CD4-positive, alpha-beta T cell treated with Interferon alpha-2 for 1 hour (primary cell): Measurements from ENCODE around the gene ISYNA1.

ENCODE experiments used
- DNase-seq, 2 donors: peaks; one replicate each; pipeline ENCODE4 v3.0.0-alpha.2; 2020 to 2022

The ISYNA1 gene

GRCh38 chr19:18437491-18438330 is at the start of gene ISYNA1:
Gene ISYNA1, minus strand, starts transcription at chr19:18438133. Its CDS starts 154 bp downstream, at chr19:18437979.
- peak; percentile 46 to 71 for DNase-seq

GRCh38 chr19:18486746-18487145 is 48.8 kb upstream of the ISYNA1 start:
- DNase-seq = no peak

GRCh38 chr19:18484992-18485391 is 47.1 kb upstream of the ISYNA1 start:
- no peak for DNase-seq

GRCh38 chr19:18483119-18483890 is 45.4 kb upstream of the ISYNA1 start:
- DNase-seq = no peak

GRCh38 chr19:18481505-18482222 is 43.7 kb upstream of the ISYNA1 start:
- DNase-seq = no peak

- peak in 1 of 2 donors; percentile 39 for DNase-seq
Measured at GRCh38 chr19:18480006-18480691, 42.2 kb upstream of the ISYNA1 start.

GRCh38 chr19:18478545-18479311 is 40.8 kb upstream of the ISYNA1 start:
- DNase-seq = peak; percentile 79 to 84

GRCh38 chr19:18477974-18478373 is 40.0 kb upstream of the ISYNA1 start:
- no peak for DNase-seq

- DNase-seq = no peak
Measured at GRCh38 chr19:18477042-18477779, 39.3 kb upstream of the ISYNA1 start.

- no peak for DNase-seq
Measured at GRCh38 chr19:18476507-18477041, 38.6 kb upstream of the ISYNA1 start.

GRCh38 chr19:18475762-18476331 is 37.9 kb upstream of the ISYNA1 start:
- DNase-seq = no peak

GRCh38 chr19:18475004-18475453 is 37.1 kb upstream of the ISYNA1 start:
- peak; percentile 27 to 81 for DNase-seq

- no peak for DNase-seq
Measured at GRCh38 chr19:18474366-18474887, 36.5 kb upstream of the ISYNA1 start.

- DNase-seq = no peak
Measured at GRCh38 chr19:18473706-18474087, 35.8 kb upstream of the ISYNA1 start.

- no peak for DNase-seq
Measured at GRCh38 chr19:18473003-18473705, 35.2 kb upstream of the ISYNA1 start.

- no peak for DNase-seq
Measured at GRCh38 chr19:18470787-18471186, 32.9 kb upstream of the ISYNA1 start.

GRCh38 chr19:18469069-18469846 is 31.3 kb upstream of the ISYNA1 start:
- peak; percentile 42 to 63 for DNase-seq

GRCh38 chr19:18468517-18468916 is 30.6 kb upstream of the ISYNA1 start:
- DNase-seq = no peak

GRCh38 chr19:18467978-18468377 is 30.0 kb upstream of the ISYNA1 start:
- no peak for DNase-seq
